ENCODE measurements around the gene PLVAP. TPM values are rescaled to one million over a fixed set of nuclear protein-coding genes. Genes with fewer than 3 reads are reported as not detected.
A peak's percentile ranks its signal among the peaks of the same experiment; 100 is the strongest.

Gene PLVAP
- total RNA-seq, 1 donor from 2014 or later, result 0.84 TPM

- DNase-seq, result peak; percentile 36
- no peaks in the 10 kb centered on the region for H3K9me3 Mint-ChIP-seq
- no peak for TF ChIP-seq CTCF (IDR thresholded peaks at IDR 0.05)
- POLR2A ChIA-PET, result interaction anchor here (0.6 to 2.9 kb wide), 7 partner anchors 10 to 440 kb away, joined by 3 to 60 read pairs (median 5); partner anchors contain the start of genes BST2, MRPL34 and RPL18A
- peaks cover 16% of the 10 kb centered on the region for H3K4me1 Mint-ChIP-seq
- intact Hi-C loops (cut with micrococcal nuclease), result loop anchor here (1.0 kb wide), 1 partner anchor 74 kb away; no protein-coding TSS in a partner anchor
- peaks cover 20% of the 10 kb centered on the region for H3K36me3 Mint-ChIP-seq (ENCODE audit: low read depth)
- peak overlapping the region; percentile 95 for H3K4me3 Mint-ChIP-seq
- H3K27me3 Mint-ChIP-seq, result no peaks in the 10 kb centered on the region
- H3K27ac Mint-ChIP-seq, result peak overlapping the region; percentile 68
- ATAC-seq (ENCODE audit: low read depth), result no peak
- CTCF ChIA-PET, result interaction anchor here (1.6 kb wide), 1 partner anchor 15 kb away, joined by 5 read pairs; the partner anchor contains the start of gene BST2
Observed at GRCh38 chr19:17420475-17420924, 43.4 kb upstream of the PLVAP start.

GRCh38 chr19:17419621-17420474, 42.7 kb upstream of the PLVAP start, which contains the start of gene MVB12A:
TSS of gene MVB12A (plus strand) at chr19:17420047. CDS start at chr19:17420136, 89 bp downstream.
- intact Hi-C loops (cut with micrococcal nuclease), result loop anchor here (1.0 to 2.0 kb wide), 6 partner anchors 15 to 111 kb away; partner anchors contain the start of genes BST2, DDA1, GTPBP3 and SLC27A1
- no peak for TF ChIP-seq CTCF (IDR thresholded peaks at IDR 0.05)

GRCh38 chr19:17419154-17419620, 42.0 kb upstream of the PLVAP start:
- peaks cover 16% of the 10 kb centered on the region for H3K4me1 Mint-ChIP-seq
- POLR2A ChIA-PET, result interaction anchor here (0.5 to 2.9 kb wide), 19 partner anchors 8 to 751 kb away, joined by 3 to 60 read pairs (median 4); partner anchors contain the start of genes ANO8, BST2, JAK3 and MRPL34

More at GRCh38 chr19:17419621-17420474, 42.7 kb upstream of the PLVAP start, which contains the start of gene MVB12A:
- no peaks in the 10 kb centered on the region for H3K27me3 Mint-ChIP-seq
- DNase-seq (peak; percentile 91), ATAC-seq (ENCODE audit: low read depth) (peak; percentile 97)
- H3K4me1 Mint-ChIP-seq, result peaks cover 16% of the 10 kb centered on the region
- POLR2A ChIA-PET, result interaction anchor here (0.5 to 2.9 kb wide), 22 partner anchors 8 to 751 kb away, joined by 3 to 60 read pairs (median 4); partner anchors contain the start of genes ANO8, BST2, JAK3 and MRPL34
- no peaks in the 10 kb centered on the region for H3K9me3 Mint-ChIP-seq
- H3K36me3 Mint-ChIP-seq (ENCODE audit: low read depth), result peaks cover 26% of the 10 kb centered on the region
- CTCF ChIA-PET, result interaction anchor here (0.7 to 1.6 kb wide), 4 partner anchors 15 to 437 kb away, joined by 3 to 5 read pairs (median 3); partner anchors contain the start of genes BST2 and DDA1
- H3K27ac Mint-ChIP-seq, result peak within 1 kb of the TSS; percentile 93
- H3K4me3 Mint-ChIP-seq, result peak within 1 kb of the TSS; percentile 95

GRCh38 chr19:17418710-17419109, 41.6 kb upstream of the PLVAP start:
- TF ChIP-seq CTCF (IDR thresholded peaks at IDR 0.05), result no peak
- Mint-ChIP-seq H3K4me3 (peak overlapping the region; percentile 95), H3K4me1 (peaks cover 16% of the 10 kb centered on the region), H3K36me3 (ENCODE audit: low read depth) (peaks cover 31% of the 10 kb centered on the region), H3K27ac (peak overlapping the region; percentile 12), H3K9me3 (no peaks in the 10 kb centered on the region), H3K27me3 (no peaks in the 10 kb centered on the region)
- DNase-seq (no peak), ATAC-seq (ENCODE audit: low read depth) (no peak)
- CTCF ChIA-PET, result interaction anchor here (1.0 kb wide), 1 partner anchor 438 kb away, joined by 3 read pairs; no protein-coding TSS in a partner anchor
- intact Hi-C loops (cut with micrococcal nuclease), result loop anchor here (1.0 to 2.0 kb wide), 5 partner anchors 13 to 109 kb away; partner anchors contain the start of genes BST2, DDA1, GTPBP3 and SLC27A1
- POLR2A ChIA-PET, result interaction anchor here (0.6 to 2.9 kb wide), 6 partner anchors 12 to 442 kb away, joined by 3 to 60 read pairs (median 8); partner anchors contain the start of genes ANO8, BST2, MRPL34 and OCEL1

More at GRCh38 chr19:17419154-17419620, 42.0 kb upstream of the PLVAP start:
- intact Hi-C loops (cut with micrococcal nuclease), result loop anchor here (1.0 to 2.0 kb wide), 5 partner anchors 14 to 110 kb away; partner anchors contain the start of genes BST2, DDA1, GTPBP3 and SLC27A1
- peak overlapping the region; percentile 95 for H3K4me3 Mint-ChIP-seq
- H3K36me3 Mint-ChIP-seq (ENCODE audit: low read depth), result peaks cover 29% of the 10 kb centered on the region
- peak overlapping the region; percentile 93 for H3K27ac Mint-ChIP-seq
- CTCF ChIA-PET, result interaction anchor here (0.7 to 1.6 kb wide), 4 partner anchors 14 to 437 kb away, joined by 3 to 5 read pairs (median 3); partner anchors contain the start of genes BST2 and DDA1
- TF ChIP-seq CTCF (IDR thresholded peaks at IDR 0.05), result no peak
- DNase-seq (no peak), ATAC-seq (ENCODE audit: low read depth) (no peak)
- H3K9me3 Mint-ChIP-seq, result no peaks in the 10 kb centered on the region
- H3K27me3 Mint-ChIP-seq, result no peaks in the 10 kb centered on the region
